Transverse colon (tissue), 4 donors: ENCODE results near the gene C1orf50.

ENCODE experiments used
- EP300 ChIP-seq: sonication (generic); formaldehyde crosslinking; IDR thresholded peaks from one replicate; pipeline ENCODE4 v1.6.1; 2017; ENCODE audit warnings: antibody characterized with exemption, low read depth
- POLR2A ChIP-seq: fragments of 450-650 bp; IDR thresholded peaks from one replicate; pipeline ENCODE4 v1.6.1; 2016; ENCODE audit warnings: antibody characterized with exemption, mild to moderate bottlenecking, moderate library complexity
- POLR2AphosphoS5 ChIP-seq, 3 donors: sonication (generic); formaldehyde crosslinking; IDR thresholded peaks; one replicate each; pipeline ENCODE4 v1.6.1; 2016; ENCODE audit warnings: antibody characterized with exemption in 3 of 3
- TF ChIP-seq, protein P1 (sequence below), 5 experiments: fragments of 200-600 bp in 3 of 5; fragments of 450-650 bp in 2 of 5; sonication (generic) in 3 of 5; IDR thresholded peaks; 1 replicate in 2 of 5; 2 replicates in 3 of 5; pipeline ENCODE4 v1.5.1; 2016 to 2017; ENCODE audit warnings: antibody characterized with exemption in 5 of 5, inconsistent platforms in 3 of 5, mild to moderate bottlenecking in 2 of 5, moderate library complexity in 1 of 5

DNA sequence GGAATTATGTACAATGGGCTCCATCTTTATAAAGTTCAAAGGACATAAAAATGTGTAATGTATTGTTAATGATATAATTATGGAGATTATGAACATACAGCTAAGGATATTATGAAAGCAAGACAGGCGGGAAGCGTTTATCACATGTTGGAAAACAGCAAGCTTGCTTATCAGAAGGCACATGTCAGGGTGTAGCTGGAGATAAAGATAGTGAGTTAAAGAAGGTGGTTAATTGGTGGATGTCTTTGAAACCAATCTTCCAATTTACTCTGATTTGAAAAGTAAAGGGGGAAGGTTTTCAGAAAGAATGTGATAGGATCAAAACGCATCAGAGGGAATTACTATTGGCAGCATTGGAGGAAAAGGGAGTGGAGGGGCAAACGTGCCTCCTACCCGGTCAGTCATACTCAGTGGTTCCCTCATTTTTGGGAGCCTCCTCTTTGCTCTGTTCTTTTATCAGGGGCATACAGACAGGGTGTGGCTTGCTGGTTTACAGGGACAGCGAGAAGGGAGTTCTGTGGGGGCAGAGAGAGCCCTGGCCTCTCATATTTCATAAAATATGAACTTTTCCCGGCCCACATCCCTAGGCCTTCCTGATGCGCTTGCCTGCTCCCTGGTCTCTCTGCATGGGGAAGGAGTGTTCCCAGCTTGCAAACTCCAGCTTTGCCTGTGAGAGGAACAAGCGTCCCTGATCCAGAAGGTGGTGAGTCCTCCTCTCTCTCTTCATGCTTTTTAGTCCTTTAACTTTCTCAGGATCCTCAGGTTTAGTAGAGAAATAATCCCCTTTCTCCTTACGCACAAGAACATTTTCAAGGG is 58.2 kb downstream of the C1orf50 start:
- TF ChIP-seq, protein P1, sequence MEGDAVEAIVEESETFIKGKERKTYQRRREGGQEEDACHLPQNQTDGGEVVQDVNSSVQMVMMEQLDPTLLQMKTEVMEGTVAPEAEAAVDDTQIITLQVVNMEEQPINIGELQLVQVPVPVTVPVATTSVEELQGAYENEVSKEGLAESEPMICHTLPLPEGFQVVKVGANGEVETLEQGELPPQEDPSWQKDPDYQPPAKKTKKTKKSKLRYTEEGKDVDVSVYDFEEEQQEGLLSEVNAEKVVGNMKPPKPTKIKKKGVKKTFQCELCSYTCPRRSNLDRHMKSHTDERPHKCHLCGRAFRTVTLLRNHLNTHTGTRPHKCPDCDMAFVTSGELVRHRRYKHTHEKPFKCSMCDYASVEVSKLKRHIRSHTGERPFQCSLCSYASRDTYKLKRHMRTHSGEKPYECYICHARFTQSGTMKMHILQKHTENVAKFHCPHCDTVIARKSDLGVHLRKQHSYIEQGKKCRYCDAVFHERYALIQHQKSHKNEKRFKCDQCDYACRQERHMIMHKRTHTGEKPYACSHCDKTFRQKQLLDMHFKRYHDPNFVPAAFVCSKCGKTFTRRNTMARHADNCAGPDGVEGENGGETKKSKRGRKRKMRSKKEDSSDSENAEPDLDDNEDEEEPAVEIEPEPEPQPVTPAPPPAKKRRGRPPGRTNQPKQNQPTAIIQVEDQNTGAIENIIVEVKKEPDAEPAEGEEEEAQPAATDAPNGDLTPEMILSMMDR (IDR thresholded peaks at IDR 0.05), result no peak
- TF ChIP-seq EP300 (no peak), POLR2AphosphoS5 (IDR thresholded peaks at IDR 0.05) (no peak), POLR2A (no peak)
